Upper lobe of right lung (tissue), 1 donor: Measurements from ENCODE around the gene C18orf32. TPM values are rescaled to one million over a fixed set of nuclear protein-coding genes. Genes with fewer than 3 reads are reported as not detected.

Source experiments
- ATAC-seq: fragments of 200-7000 bp; cut with Tn5 transposase; one replicate; pipeline ENCODE4 v1.9.1; 2020; ENCODE audit warnings: mild to moderate bottlenecking, moderate library complexity
- DNase-seq: peaks from one replicate; pipeline ENCODE4 v3.0.0-alpha.2; 2020
- H3K27ac ChIP-seq: fragments of 200-600 bp; one replicate; pipeline ENCODE4 v1.8.0; 2022
- H3K27me3 ChIP-seq: fragments of 200-600 bp; one replicate; pipeline ENCODE4 v1.8.0; 2022; ENCODE audit warnings: mild to moderate bottlenecking
- H3K36me3 ChIP-seq: fragments of 200-600 bp; one replicate; pipeline ENCODE4 v1.8.0; 2022
- H3K4me1 ChIP-seq: fragments of 200-600 bp; one replicate; pipeline ENCODE4 v1.8.0; 2022
- H3K4me3 ChIP-seq: fragments of 200-600 bp; one replicate; pipeline ENCODE4 v1.8.0; 2022; ENCODE audit warnings: mild to moderate bottlenecking
- H3K9me3 ChIP-seq: fragments of 200-600 bp; one replicate; pipeline ENCODE4 v1.8.0; 2022
- intact Hi-C: fragments of 100-400 bp; cut with DNase I; formaldehyde crosslinking; loops from one replicate; pipeline ENCODE4 v1.11.0; 2022
- total RNA-seq: library from RNA; stranded (reverse); fragmentation: NEBNext Ultra II Directional; extraction: Animal tissue kit (Norgen Biotek cat#: 25700); gene quantifications from one replicate; pipeline ENCODE4 v1.2.1, GENCODE V29; 2021
- TF ChIP-seq, protein P1 (sequence below): fragments of 200-600 bp; IDR thresholded peaks from one replicate; pipeline ENCODE4 v1.8.0; 2022; ENCODE audit warnings: antibody characterized with exemption
- donor health status: DM: no; HTN: yes; CAD: no; lungs with severe emphysema.

Gene C18orf32
- total RNA-seq, 1 donor from 2014 or later: 53.2 TPM

DNA sequence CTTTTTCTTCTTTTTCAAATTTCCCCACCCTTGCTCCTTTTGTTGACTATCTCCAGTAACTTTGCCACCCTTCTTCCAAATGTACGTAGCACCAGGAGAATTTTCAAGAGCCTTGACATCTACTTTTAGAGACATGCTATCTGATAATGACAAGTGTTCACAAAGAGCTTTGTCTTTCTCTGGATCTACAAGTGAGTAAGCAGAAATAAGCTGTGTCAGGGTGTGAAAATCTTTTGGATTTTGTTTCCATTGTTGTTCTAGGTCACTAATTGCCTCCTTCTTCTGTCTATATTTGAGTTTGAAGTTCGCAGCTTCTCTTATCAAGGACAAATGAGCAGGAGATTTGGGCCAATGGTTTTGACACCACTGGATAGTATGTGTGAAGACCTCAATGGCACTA is 8.4 kb upstream of the C18orf32 start:
- H3K4me1 ChIP-seq: peaks cover 16% of the 10 kb centered on the region

DNA sequence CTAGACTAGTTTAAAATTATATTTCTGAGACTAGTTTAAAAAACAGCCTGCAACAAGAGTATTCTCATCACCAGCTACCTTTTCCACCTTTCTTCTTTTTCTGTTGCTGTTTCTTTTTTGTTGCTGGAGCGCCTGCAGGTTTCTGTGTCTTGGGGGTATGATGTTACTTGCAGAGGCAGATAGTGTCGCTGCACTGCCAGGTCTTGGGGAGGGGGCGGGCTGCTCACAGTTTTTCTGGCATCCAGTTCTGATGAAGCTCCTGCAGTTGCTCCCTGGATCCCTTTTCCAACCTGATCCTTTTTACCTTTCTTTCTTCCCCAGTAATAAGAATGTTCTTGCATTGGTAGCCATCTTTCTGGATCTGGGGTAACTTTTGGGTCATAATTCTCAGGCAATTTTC is 8.0 kb upstream of the C18orf32 start:
- peaks cover 16% of the 10 kb centered on the region for H3K4me1 ChIP-seq
- no peak overlapping the region for H3K4me3 ChIP-seq
- DNase-seq: no peak
- H3K36me3 ChIP-seq: peaks cover 14% of the 10 kb centered on the region
- H3K27me3 ChIP-seq: no peaks in the 10 kb centered on the region
- intact Hi-C loops: no loop called here
- TF ChIP-seq, protein P1, sequence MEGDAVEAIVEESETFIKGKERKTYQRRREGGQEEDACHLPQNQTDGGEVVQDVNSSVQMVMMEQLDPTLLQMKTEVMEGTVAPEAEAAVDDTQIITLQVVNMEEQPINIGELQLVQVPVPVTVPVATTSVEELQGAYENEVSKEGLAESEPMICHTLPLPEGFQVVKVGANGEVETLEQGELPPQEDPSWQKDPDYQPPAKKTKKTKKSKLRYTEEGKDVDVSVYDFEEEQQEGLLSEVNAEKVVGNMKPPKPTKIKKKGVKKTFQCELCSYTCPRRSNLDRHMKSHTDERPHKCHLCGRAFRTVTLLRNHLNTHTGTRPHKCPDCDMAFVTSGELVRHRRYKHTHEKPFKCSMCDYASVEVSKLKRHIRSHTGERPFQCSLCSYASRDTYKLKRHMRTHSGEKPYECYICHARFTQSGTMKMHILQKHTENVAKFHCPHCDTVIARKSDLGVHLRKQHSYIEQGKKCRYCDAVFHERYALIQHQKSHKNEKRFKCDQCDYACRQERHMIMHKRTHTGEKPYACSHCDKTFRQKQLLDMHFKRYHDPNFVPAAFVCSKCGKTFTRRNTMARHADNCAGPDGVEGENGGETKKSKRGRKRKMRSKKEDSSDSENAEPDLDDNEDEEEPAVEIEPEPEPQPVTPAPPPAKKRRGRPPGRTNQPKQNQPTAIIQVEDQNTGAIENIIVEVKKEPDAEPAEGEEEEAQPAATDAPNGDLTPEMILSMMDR: no peak
- ATAC-seq: no peak
- H3K9me3 ChIP-seq: no peaks in the 10 kb centered on the region
- H3K27ac ChIP-seq: no peak overlapping the region

More for the DNA sequence above, 8.4 kb upstream of the C18orf32 start:
- Histone ChIP-seq H3K4me3 (no peak overlapping the region), H3K9me3 (no peaks in the 10 kb centered on the region), H3K27me3 (no peaks in the 10 kb centered on the region), H3K36me3 (peaks cover 9% of the 10 kb centered on the region), H3K27ac (no peak overlapping the region)
- DNase-seq (no peak), ATAC-seq (no peak)
- TF ChIP-seq, protein P1: no peak
- intact Hi-C loops: no loop called here

DNA sequence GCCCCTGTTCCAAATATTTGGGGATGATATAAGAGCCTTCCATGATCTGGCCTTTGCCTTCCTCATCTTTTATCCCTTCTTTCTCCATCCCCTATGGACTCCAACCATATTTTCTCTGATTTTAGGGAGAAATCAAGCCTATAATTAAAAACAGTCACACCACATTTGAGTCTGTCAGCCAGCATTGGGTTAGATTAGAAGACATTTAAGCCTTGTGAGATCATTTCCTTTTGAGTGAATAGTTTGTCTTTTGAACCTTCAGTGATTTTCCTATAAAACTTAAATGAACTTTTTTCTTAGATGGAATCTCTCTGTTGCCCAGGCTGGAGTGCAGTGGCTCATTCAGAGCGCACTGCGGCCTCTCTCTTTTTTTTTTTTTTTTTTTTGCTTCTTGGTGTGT is 7.6 kb upstream of the C18orf32 start:
- DNase-seq: no peak
- Histone ChIP-seq H3K4me1 (peaks cover 16% of the 10 kb centered on the region), H3K9me3 (no peaks in the 10 kb centered on the region), H3K4me3 (no peak overlapping the region), H3K27ac (no peak overlapping the region), H3K27me3 (no peaks in the 10 kb centered on the region), H3K36me3 (peaks cover 18% of the 10 kb centered on the region)
- intact Hi-C loops: no loop called here
- no peak for ATAC-seq
- TF ChIP-seq, protein P1: no peak

DNA sequence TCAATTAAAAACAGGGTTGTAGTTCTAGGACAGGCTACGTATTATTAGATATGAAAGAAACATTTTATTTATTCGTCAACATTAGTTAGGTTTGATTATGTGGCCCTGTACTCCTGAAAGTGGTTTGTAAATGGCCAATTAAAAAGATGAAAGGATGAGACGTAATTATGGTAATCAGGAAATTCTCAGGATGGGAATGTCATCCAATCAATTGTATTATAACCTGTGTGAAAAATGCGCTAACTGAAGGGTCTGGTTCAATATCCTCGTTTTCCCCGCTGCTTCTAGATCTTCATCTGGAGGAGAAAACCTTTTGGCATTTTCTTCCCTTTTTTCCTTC is 5.6 kb upstream of the C18orf32 start:
- H3K27ac ChIP-seq: no peak overlapping the region
- intact Hi-C loops: no loop called here

DNA sequence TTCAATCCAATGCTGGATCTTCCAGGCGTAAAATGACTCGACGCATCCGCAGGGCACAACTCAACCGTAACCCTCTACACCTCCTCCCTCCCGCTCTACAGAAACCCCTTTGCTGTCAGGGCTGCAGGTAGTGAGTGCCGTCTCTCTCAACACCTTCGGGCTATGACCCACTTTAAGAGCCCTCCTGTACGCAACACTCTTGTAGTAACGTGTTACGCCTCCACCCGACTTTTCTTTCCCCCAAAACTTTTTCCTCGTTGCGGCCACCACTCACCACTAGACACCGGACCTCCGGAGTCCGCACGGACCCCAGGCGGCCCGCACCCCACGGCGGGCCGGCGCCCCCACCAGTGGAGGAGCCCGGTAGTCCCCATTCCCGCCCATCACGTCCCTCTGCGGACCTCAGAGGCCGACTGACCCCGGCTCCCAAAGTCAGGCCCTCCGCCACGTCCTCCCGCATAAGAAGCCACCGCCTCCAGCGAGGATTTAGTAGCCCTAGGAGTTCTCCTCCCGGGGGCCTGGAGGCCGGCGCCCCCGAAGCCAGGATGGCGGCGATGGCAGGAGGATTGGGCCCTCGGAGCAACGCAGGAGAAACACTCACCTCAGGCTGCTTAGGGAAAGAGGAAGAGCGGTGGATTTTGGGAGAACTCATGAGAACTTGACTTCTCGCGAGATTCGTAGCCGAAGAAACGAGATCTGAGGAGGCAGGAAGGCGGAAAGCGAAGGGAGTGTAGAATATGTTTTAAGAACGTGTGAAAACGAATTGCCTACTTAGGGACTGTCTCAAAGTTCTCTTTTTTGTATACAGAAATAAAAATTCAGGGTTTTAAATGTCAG is 5.0 kb upstream of the C18orf32 start, which contains the start of gene RPL17:
Gene RPL17, minus strand, starts transcription at position 609 of the 837 bp plus-strand sequence.
- H3K27ac ChIP-seq: peak within 1 kb of the TSS; percentile 94
- H3K27me3 ChIP-seq: no peaks in the 10 kb centered on the region
- H3K4me3 ChIP-seq: peak within 1 kb of the TSS; percentile 88
- no peaks in the 10 kb centered on the region for H3K9me3 ChIP-seq
- peak; percentile 94 for ATAC-seq
- TF ChIP-seq, protein P1: no peak
- H3K36me3 ChIP-seq: peaks cover 39% of the 10 kb centered on the region
- peaks cover 24% of the 10 kb centered on the region for H3K4me1 ChIP-seq
- intact Hi-C loops: no loop called here
- DNase-seq: peak; percentile 83

More for the DNA sequence above, 5.6 kb upstream of the C18orf32 start:
- TF ChIP-seq, protein P1: no peak
- Histone ChIP-seq H3K4me3 (no peak overlapping the region), H3K4me1 (peaks cover 20% of the 10 kb centered on the region), H3K36me3 (peaks cover 38% of the 10 kb centered on the region), H3K27me3 (no peaks in the 10 kb centered on the region), H3K9me3 (no peaks in the 10 kb centered on the region)
- ATAC-seq: no peak
- no peak for DNase-seq
